Large intestine (tissue), 3 donors: Measurements from ENCODE around the gene LIN7C. TPM values are rescaled to one million over a fixed set of nuclear protein-coding genes. Genes with fewer than 3 reads are reported as not detected.
"Not testable (repeated sequence)": the region's sequence is repeated elsewhere in the genome, so short reads cannot be mapped to it uniquely, and the experiment has no call there.

Source experiments
- DNase-seq, 2 donors: peaks; one replicate each; pipeline versions ENCODE4 v3.0.0 to v3.0.0-alpha.2; 2013
- H3K27ac ChIP-seq: one replicate; pipeline ENCODE4 v1.5.1; 2013; ENCODE audit warnings: low read length
- H3K27me3 ChIP-seq: 2 replicates; pipeline ENCODE4 v1.6.1; 2013; ENCODE audit warnings: low read length; ENCODE audit not compliant: control insufficient read depth, insufficient read depth
- H3K36me3 ChIP-seq: 2 replicates; pipeline ENCODE4 v1.6.1; 2013; ENCODE audit warnings: low read length; ENCODE audit not compliant: control insufficient read depth, insufficient read depth
- H3K4me1 ChIP-seq: one replicate; pipeline ENCODE4 v1.6.1; 2013; ENCODE audit warnings: low read length; ENCODE audit not compliant: control insufficient read depth, insufficient read depth
- H3K4me3 ChIP-seq: one replicate; pipeline ENCODE4 v1.5.1; 2013; ENCODE audit warnings: low read length
- H3K9me3 ChIP-seq: one replicate; pipeline ENCODE4 v1.6.1; 2013; ENCODE audit warnings: mild to moderate bottlenecking, low read depth, low read length, moderate library complexity; ENCODE audit not compliant: control insufficient read depth
- WGBS: methylation state at CpG from one replicate; pipeline ENCODE4 v1.1.5; 2013; ENCODE audit warnings: low lambda C conversion rate; ENCODE audit not compliant: insufficient coverage; 5-methylcytosine and 5-hydroxymethylcytosine counted together
- polyA plus RNA-seq: library from polyadenylated mRNA; unstranded; fragments of 120-200 nt; gene quantifications from one replicate; pipeline ENCODE4 v1.2.1, GENCODE V29; 2013

LIN7C gene
- polyA plus RNA-seq, 1 donor: 26.9 TPM

DNA sequence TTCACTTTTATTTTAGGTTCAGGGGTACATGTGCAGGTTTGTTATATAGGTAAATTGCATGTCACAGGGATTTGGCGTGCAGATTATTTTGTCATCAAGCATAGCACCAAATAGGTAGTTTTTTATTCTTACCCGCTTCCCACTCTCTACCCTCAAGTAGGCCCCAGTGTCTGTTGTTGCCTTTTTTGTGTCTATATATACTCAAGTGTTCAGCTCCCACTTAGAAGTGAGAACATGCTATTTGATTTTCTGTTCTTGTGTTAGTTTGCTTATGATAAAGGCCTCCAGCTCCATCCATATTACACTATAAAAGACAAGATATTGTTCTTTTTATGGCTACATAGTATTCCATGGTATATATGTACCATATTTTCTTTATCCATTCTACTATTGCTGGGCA, 28.5 kb upstream of the LIN7C start:
- DNase-seq: no peak
- no peak overlapping the region for H3K27ac ChIP-seq
- no peaks in the 10 kb centered on the region for H3K36me3 ChIP-seq
- H3K27me3 ChIP-seq: no peaks in the 10 kb centered on the region
- no peaks in the 10 kb centered on the region for H3K4me1 ChIP-seq
- no peaks in the 10 kb centered on the region for H3K9me3 ChIP-seq
- no peak overlapping the region for H3K4me3 ChIP-seq
- no CpG with 5 or more reads among the region's 2 CpGs for WGBS

DNA sequence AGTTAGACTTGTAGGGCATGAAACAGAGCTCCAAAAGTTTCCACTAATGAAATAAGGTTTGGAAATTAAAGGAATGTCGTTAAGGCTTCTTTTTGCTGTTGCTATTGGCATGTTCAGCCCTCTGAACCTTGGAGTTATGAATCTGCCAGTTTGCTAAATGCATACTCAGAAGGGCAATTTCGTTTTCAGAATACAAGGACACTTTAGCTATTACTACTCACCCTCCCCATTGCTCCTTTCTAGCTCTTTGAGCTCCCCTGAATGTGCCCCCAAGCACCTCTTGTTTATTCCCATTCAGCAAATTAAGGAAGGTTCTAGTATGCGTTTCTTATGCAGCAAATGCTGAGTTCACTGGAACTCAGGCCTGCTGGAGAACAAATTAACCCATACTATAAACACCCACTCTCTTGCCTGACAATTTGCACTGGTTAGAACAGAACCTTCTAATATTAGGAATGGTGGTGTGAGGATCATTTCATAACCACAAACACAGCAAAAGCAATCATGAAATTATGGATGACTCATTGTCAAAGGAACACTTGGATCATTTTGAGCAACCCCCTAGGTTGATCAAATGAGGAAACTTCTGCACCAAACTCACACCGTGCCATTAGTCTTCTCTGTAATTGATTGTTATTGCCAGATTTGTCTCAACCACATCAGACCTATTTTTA, 26.2 kb upstream of the LIN7C start:
- Histone ChIP-seq H3K4me3 (no peak overlapping the region), H3K27ac (no peak overlapping the region), H3K27me3 (no peaks in the 10 kb centered on the region), H3K9me3 (no peaks in the 10 kb centered on the region), H3K4me1 (no peaks in the 10 kb centered on the region), H3K36me3 (no peaks in the 10 kb centered on the region)
- 90% methylated on average over 2 of the region's 4 CpGs for WGBS
- no peak for DNase-seq

DNA sequence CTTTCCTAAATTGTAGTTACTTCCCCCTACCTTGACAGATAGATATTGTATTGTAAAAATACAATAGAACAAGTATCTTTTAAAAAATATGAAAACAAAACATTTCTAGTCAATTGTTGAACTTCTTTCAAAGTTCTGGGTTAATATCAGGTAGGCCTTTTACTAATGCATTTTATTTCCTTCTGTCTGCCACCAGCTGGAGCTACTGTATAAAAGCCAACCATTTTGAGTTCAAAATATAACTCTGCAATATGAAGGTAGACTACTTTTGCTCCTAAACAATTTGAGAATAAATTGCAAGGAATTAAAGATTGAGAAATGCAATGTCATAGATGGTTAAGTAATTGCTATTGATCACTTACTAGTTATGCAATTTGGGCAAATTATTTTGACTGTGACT, 22.1 kb upstream of the LIN7C start:
- no peaks in the 10 kb centered on the region for H3K4me1 ChIP-seq
- DNase-seq: no peak
- no peaks in the 10 kb centered on the region for H3K36me3 ChIP-seq
- no peaks in the 10 kb centered on the region for H3K27me3 ChIP-seq
- no peak overlapping the region for H3K27ac ChIP-seq
- no peak overlapping the region for H3K4me3 ChIP-seq
- no peaks in the 10 kb centered on the region for H3K9me3 ChIP-seq

DNA sequence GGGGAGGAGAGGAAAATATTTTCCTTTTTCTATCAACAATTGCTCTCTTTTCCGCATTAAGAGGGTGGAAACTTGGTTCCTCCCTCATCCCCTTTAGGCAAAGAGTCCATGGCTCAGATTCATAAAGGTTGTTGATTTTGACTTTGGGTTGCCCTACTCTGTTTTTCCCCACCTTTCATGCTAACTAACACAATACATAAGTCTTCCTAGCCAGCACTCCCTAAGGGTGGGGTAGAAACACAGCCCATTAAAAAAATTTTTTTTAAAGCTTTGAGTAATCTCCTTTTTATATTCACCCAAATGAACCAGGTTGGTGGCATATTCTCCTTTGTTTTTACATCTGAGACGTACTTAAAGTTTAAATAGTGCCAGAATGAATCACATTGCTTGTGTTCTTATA, 20.0 kb upstream of the LIN7C start:
- Histone ChIP-seq H3K4me1 (no peaks in the 10 kb centered on the region), H3K27me3 (no peaks in the 10 kb centered on the region), H3K9me3 (no peaks in the 10 kb centered on the region), H3K27ac (no peak overlapping the region), H3K36me3 (no peaks in the 10 kb centered on the region), H3K4me3 (no peak overlapping the region)
- WGBS: 67% methylated on average over 1 of the region's 2 CpGs
- no peak for DNase-seq

DNA sequence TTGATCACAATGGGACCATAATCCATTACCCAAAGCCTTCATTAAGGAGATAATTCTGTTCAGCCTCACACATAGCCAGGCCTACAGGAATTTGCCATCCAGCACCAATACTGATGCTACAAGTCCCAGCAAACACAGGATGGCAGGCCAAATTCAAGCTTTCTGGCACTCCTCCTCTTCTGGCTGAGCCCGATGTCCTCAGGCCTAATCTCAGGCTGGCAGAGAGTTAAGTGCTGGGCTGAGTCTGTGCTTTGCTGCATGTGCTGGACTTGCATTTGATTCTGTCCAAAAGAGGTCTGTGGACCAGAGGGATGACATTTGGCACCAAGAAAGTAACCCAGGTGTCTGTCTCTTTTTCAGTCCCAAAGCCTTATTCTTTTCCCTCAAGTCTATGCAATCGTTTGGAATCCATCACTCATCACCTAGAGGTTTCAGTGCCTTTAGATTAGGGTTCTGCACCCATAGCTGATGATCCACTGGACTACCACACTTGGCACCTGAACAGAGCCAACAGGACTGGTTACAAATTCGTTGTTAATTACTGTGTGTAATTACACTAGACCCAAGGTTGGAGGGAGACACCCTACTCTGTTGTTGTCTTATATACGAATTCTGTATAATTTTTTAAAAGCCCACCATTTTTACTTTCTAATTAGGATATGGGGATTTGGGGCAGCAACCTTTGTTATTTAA, 19.4 kb upstream of the LIN7C start:
- no peaks in the 10 kb centered on the region for H3K27me3 ChIP-seq
- no peaks in the 10 kb centered on the region for H3K4me1 ChIP-seq
- H3K9me3 ChIP-seq: no peaks in the 10 kb centered on the region
- H3K36me3 ChIP-seq: no peaks in the 10 kb centered on the region
- no peak overlapping the region for H3K4me3 ChIP-seq
- no peak overlapping the region for H3K27ac ChIP-seq
- no CpG with 5 or more reads among the region's 4 CpGs for WGBS
- no peak for DNase-seq

DNA sequence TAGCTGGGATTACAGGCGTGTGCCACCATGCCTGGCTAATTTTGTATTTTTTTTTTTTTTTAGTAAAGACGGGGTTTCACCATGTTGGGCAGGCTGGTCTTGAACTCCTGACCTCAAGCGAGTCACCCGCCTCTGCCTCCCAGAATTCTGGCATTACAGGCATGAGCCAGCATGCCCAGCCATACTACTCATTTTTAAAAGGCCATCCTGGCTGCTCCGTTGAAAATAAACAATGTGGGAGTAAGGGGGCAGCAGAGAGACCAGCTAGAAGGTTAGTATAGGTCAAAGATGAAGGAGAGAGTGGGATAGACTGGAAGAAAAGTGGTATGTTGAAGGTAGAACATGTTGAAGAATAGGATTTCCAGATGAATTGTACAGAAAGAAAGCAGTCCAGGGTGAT, 17.6 kb upstream of the LIN7C start:
- no peaks in the 10 kb centered on the region for H3K4me1 ChIP-seq
- no peaks in the 10 kb centered on the region for H3K9me3 ChIP-seq
- no peaks in the 10 kb centered on the region for H3K36me3 ChIP-seq
- no peaks in the 10 kb centered on the region for H3K27me3 ChIP-seq
- WGBS: no CpG with 5 or more reads among the region's 5 CpGs
- H3K4me3 ChIP-seq: no peak overlapping the region
- no peak for DNase-seq
- no peak overlapping the region for H3K27ac ChIP-seq

DNA sequence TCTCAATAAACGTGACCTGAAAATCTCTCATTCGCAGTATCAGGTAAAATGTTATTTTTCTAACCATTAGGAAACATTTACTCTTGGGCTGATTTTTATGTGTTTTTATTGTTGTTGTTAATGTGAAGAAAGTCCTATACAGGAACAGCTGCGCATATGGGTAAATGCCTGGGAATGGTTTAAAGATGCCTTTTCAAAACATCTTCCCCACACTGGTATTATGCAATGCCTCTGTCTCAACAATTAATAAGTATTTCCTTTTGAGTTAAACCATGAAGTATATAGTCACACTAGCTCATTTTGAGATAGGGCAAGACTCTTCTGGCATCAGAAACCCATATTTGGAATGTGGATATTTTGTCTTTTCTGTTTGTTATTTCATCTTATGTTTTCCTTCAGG, 13.7 kb upstream of the LIN7C start:
- WGBS: 100% methylated on average over 1 of the region's 3 CpGs
- Histone ChIP-seq H3K4me1 (no peaks in the 10 kb centered on the region), H3K36me3 (no peaks in the 10 kb centered on the region), H3K9me3 (no peaks in the 10 kb centered on the region), H3K27ac (no peak overlapping the region), H3K27me3 (no peaks in the 10 kb centered on the region), H3K4me3 (no peak overlapping the region)
- no peak for DNase-seq

DNA sequence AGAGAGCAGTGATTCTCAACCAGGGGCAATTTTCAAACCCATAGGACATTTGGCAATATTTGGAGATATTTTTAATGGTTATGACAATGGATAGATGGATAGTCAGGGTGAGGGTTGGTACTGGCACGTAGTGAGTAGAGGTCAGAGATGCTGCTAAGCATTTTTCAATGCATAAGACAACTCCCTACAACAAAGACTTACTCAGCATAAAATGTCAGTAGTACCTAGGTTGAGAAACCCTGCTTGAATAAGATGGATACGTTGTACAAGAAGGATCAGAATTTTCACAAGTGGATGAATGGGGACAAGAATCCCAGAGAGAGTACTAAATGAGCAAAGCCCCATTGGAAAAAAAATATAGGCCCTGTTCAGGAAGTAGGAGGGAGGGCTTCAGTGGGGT, 11.9 kb upstream of the LIN7C start:
- Histone ChIP-seq H3K9me3 (no peaks in the 10 kb centered on the region), H3K27me3 (no peaks in the 10 kb centered on the region), H3K4me3 (no peak overlapping the region), H3K4me1 (no peaks in the 10 kb centered on the region), H3K27ac (no peak overlapping the region), H3K36me3 (no peaks in the 10 kb centered on the region)
- 100% methylated on average over 1 of the region's 2 CpGs for WGBS
- DNase-seq: no peak

DNA sequence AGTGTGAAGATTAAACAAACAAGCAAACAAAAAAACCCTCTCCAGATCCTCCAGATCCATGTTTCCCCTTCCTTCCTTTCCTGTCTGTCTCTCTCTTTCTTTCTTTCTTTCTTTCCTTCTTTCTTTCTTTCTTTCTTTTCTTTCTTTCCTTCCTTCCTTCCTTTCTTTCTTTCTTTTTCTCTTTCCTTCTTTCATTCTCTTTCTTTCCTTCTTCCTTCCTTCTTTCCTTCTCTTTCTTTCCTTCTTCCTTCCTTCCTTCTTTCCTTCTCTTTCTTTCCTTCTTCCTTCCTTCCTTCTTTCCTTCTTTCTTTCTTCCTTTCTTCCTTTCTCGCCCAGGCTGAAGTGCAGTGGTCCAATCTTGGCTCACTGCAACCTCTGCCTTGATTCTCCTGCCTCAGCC, 10.9 kb upstream of the LIN7C start:
- not testable (repeated sequence) for DNase-seq, H3K4me1 ChIP-seq, H3K9me3 ChIP-seq, H3K27ac ChIP-seq, H3K27me3 ChIP-seq, H3K36me3 ChIP-seq, H3K4me3 ChIP-seq
- WGBS: 86% methylated on average over 1 of the region's 1 CpG

DNA sequence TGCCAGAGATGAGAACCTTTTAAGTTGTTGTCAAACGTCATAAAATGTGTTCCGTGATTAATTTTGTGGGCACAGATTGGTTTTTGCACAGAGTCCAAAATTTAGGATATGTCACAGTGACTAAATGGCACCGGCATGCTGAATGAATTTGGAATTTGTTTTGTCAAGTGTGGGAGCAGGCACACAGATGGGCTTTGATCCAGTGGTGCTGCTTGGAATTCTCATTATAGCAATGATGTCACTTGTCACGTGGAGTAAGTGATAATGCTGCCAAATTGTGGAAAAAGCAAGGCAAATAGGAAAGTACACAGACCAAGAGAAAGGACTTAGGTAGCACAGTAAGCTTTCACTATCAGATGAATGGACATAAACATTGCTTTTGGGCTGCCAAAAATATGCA, 8.0 kb upstream of the LIN7C start:
- Histone ChIP-seq H3K27me3 (no peaks in the 10 kb centered on the region), H3K4me3 (no peak overlapping the region), H3K36me3 (no peaks in the 10 kb centered on the region), H3K27ac (no peak overlapping the region), H3K9me3 (no peaks in the 10 kb centered on the region), H3K4me1 (no peaks in the 10 kb centered on the region)
- no CpG with 5 or more reads among the region's 4 CpGs for WGBS
- DNase-seq: no peak

DNA sequence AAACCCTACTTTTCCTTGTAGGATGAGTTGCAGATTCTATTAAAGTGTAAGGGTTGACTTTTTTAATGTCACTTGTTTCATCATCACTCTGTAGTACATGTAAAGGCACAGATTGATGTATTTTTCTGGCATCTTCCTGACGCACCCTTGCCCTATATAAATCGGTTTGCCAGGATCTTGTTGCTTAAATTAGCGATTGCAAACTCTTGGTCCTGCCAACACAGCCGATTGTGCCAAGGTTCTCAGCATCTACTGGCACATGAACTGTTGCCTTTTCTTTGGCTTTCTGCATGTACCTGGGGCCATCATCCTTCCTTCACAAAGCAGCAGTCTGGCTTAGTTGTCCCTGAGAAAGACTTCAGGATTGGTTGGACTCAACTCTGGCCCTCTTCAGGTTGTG, 7.5 kb upstream of the LIN7C start:
- H3K27me3 ChIP-seq: no peaks in the 10 kb centered on the region
- no peaks in the 10 kb centered on the region for H3K9me3 ChIP-seq
- no peaks in the 10 kb centered on the region for H3K4me1 ChIP-seq
- WGBS: no CpG with 5 or more reads among the region's 4 CpGs
- no peaks in the 10 kb centered on the region for H3K36me3 ChIP-seq
- no peak for DNase-seq
- H3K4me3 ChIP-seq: no peak overlapping the region
- H3K27ac ChIP-seq: no peak overlapping the region
